ENCODE data around the gene FOXL3. TPM values are rescaled to one million over a fixed set of nuclear protein-coding genes. Genes with fewer than 3 reads are reported as not detected.

FOXL3 gene
- total RNA-seq, 1 donor from 2014 or later: not detected

DNA sequence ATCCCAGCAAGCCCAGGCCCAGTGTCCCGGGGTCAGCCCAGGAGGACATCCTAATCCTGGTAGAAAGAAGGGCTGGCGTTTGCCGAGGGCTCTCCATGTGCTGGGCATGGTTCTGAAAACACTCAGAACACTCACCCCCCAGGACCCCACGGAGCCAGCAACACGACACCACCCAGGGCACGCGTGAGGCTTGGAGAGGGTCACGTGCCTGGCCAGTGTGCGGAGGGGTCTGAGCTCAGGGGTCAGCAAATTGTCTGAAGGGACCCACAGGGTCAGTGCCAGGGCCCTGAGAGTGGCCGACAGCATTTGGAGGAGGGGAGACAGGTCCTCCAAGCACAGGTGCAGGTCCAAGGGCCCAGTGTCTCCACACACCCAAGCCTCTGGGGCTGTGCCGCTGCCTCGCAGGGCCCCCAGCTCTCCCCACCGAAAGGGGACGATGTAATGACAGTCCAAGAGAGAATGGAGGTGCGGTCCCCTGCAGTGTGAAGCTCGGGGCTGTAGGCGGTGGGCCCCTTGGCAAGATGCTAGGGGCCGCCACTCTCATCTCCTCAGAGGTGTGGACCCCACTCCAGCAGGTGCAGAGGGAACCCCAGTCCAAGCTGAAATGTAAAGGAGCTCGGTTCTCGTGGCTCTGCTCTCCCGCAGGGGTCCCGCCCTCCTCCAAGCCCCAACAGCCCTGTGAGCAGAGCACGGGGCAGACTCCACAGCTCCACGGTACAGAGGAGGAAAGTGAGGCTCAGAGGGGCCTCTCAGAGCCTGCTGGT, 7.8 kb downstream of the FOXL3 start:
- ATAC-seq (no peak), DNase-seq (ENCODE audit: low spot score) (peak; percentile 40)
- intact Hi-C loops (cut with DNase I): no loop called here

DNA sequence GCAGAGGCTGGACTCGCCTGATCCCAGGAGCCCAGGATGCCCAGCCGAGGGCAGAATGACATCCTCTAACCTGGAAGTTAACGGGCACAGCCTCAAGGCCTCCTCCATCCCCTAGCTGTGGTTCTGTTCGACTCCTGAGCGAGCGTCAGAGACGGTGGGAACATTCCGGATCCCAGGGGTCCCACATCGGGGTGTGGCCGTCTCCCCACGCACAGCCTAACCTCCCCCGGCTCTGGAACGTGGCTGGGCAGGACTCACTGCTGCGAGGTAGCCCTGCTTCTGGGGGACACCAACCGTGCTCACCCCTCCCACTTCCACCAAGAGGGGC, 8.4 kb downstream of the FOXL3 start:
- peak; percentile 40 for DNase-seq (ENCODE audit: low spot score)
- intact Hi-C loops (cut with DNase I): no loop called here
- ATAC-seq: no peak

DNA sequence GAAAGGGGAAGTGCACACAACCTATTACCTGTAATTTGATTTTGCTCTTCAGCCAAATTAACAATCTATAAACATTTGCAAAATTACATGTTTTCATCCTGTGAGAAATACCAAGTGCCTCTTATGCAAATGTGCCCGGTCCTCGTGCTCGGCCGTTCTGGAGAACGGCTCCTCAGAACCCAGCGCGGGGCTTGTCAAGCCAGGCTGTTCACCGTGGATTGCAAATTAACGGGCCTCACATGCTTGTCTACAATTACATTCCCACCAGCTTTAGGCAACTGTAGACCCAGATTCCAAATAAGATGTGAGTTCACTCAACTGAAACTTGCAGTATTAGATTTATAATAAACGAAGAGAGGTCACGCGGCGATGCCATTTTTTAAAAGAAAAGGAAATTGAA, 8.8 kb downstream of the FOXL3 start:
- intact Hi-C loops (cut with DNase I): no loop called here
- ATAC-seq (no peak), DNase-seq (ENCODE audit: low spot score) (no peak)

- ATAC-seq (no peak), DNase-seq (ENCODE audit: low spot score) (peak; percentile 44)
- intact Hi-C loops (cut with DNase I): no loop called here
Measured at GRCh38 chr7:299169-299568, 9.2 kb downstream of the FOXL3 start.

- ATAC-seq: no peak
- intact Hi-C loops (cut with DNase I): no loop called here
- DNase-seq (ENCODE audit: low spot score): peak; percentile 45
Measured at GRCh38 chr7:299628-300027, 9.7 kb downstream of the FOXL3 start.

GRCh38 chr7:300048-300447, 10.1 kb downstream of the FOXL3 start:
- ATAC-seq (no peak), DNase-seq (ENCODE audit: low spot score) (no peak)
- intact Hi-C loops (cut with DNase I): no loop called here

- ATAC-seq (no peak), DNase-seq (ENCODE audit: low spot score) (no peak)
- intact Hi-C loops (cut with DNase I): no loop called here
Measured at GRCh38 chr7:300546-301290, 10.7 kb downstream of the FOXL3 start.

DNA sequence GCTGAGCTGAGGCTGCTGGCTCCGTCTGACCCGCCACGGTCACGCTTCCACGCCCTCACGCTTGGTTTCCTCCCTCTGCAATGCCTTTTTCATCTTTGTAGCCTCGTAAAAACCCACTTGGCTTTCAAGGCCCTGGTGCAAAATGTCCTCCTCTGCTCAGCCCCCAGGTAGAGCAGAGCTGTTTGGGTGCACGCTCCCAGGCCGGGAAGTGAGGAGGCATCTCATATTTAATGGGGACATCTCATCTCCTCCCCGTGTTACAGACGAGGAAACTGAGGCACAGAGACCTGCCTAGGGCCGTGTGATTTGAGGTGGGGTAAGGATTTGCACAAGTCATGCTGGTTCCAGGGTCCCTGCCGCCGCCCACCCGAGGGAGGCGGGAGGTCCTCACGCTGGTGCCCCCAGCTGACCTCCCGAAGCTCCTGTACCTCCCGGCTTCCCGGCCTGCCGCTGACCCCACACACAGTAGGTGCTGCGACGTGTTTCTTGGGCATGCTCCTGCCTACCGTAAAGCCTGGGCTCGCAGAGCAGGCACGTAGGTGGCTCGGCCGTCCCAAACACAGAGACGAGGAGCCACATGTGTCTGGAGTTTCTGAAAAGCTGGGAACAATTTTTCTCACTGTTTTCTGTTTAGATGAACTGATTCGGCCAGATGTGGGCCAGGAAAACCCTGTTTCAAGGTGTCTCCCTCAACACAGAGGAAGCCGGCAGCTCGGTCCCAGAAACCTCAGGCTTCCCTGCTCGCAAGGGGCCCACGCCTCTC, 11.5 kb downstream of the FOXL3 start:
- intact Hi-C loops (cut with DNase I): no loop called here
- no peak for ATAC-seq
- DNase-seq (ENCODE audit: low spot score): peak; percentile 47

- DNase-seq (ENCODE audit: low spot score) (peak; percentile 42), ATAC-seq (peak; percentile 21)
- intact Hi-C loops (cut with DNase I): no loop called here
Measured at GRCh38 chr7:302054-302992, 12.4 kb downstream of the FOXL3 start.

DNA sequence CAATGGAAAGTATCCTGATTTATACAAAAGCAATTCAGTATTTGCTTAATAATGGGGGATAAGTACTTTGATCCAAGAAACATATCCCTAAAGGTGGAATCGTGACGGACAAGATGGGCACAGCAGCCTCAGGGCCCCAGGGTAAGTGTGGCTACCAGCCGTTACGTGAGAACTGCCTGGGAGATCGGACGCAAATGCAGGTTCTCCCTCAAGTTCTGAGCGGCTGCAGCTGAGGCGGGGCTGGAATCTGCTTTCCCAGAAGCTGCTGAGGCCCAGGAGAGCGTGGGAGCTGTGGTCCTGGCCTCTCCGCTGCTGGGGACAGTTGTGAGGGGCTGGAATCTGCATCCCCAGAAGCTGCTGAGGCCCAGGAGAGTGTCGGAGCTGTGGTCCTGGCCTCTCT, 13.5 kb downstream of the FOXL3 start:
- intact Hi-C loops (cut with DNase I): no loop called here
- no peak for ATAC-seq
- no peak for DNase-seq (ENCODE audit: low spot score)

GRCh38 chr7:303884-304573, 14.1 kb downstream of the FOXL3 start:
- intact Hi-C loops (cut with DNase I): no loop called here
- DNase-seq (ENCODE audit: low spot score): peak; percentile 32
- ATAC-seq: no peak

- intact Hi-C loops (cut with DNase I): no loop called here
- DNase-seq (ENCODE audit: low spot score): peak; percentile 42
- no peak for ATAC-seq
Measured at GRCh38 chr7:304574-305409, 14.8 kb downstream of the FOXL3 start.

GRCh38 chr7:305410-306151, 15.6 kb downstream of the FOXL3 start:
- intact Hi-C loops (cut with DNase I): no loop called here
- DNase-seq (ENCODE audit: low spot score) (peak; percentile 49), ATAC-seq (no peak)

- DNase-seq (ENCODE audit: low spot score) (no peak), ATAC-seq (no peak)
Measured at GRCh38 chr7:307970-308369, 18.0 kb downstream of the FOXL3 start.

DNA sequence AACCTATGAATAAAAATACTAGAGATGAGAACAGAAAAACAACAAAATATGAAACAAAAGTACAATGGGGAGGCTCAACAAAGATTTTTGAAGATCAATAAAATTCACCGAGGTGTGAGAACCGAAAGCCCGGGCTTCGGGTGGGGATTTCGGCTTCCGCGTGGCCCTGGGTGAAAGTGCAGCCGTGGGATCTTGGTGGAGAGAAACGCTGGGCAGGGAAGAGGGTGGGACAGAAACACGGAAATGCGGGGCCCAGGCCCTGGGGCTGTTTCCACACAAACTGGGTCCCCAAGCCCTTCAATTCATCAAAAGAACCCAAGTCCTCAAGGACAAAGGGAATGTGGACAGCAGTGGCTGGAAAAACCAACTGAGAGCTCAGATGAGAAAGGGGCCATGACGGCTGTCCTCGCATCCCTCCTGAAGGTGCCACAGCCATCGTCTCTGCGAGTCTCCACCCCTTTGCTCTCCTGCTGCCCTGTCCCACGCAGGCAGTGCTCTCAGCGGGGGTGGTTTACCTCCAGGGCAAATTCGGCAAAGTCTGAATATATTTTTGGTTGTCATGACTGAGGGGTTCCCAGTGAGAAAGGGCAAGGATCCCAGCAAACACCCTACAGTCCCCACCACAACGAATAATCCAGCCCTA, 19.7 kb downstream of the FOXL3 start:
- ATAC-seq: no peak
- intact Hi-C loops (cut with DNase I): no loop called here
- no peak for DNase-seq (ENCODE audit: low spot score)

More at GRCh38 chr7:307970-308369, 18.0 kb downstream of the FOXL3 start:
- intact Hi-C loops (cut with DNase I): no loop called here

DNA sequence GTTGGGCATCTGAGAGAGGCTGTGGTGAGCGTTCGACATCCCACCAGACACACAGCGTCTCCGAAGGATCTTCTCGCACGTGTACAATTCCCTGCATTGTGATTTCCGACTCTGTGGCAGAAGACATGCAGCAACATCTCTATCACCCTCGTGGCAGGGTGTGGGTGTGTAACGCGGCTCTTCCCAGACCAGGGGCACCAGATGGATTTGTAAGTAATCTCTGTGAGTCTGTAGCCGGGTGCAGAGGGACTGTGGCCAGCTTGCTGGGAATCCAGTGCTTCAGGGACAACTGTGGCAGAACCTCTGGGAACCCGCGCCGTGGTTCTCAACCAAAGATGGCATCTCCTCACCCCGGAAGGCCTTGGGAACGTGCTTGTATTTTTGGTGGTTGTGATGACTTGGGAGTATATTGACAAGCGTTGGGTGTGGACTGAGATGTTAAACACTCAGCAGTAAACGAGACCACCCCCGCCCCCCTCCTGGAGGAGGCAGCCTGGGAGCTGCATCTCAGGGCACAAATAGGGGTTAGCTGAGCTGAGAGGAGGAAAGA, 21.2 kb downstream of the FOXL3 start:
- DNase-seq (ENCODE audit: low spot score): no peak

More for the DNA sequence above, 21.2 kb downstream of the FOXL3 start:
- no peak for ATAC-seq
- intact Hi-C loops (cut with DNase I): no loop called here
